H1 (cell line): ENCODE measurements around the gene AFG1L. TPM values are rescaled to one million over a fixed set of nuclear protein-coding genes. Genes with fewer than 3 reads are reported as not detected.

Experiments used
- CTCF ChIA-PET: fragments of 300-600 bp; sonication (Branson Sonifier 250); formaldehyde crosslinking; loops from one replicate; lab custom pipeline; 2021; ENCODE audit not compliant: partially characterized antibody; lab: Charles Lee
- POLR2A ChIA-PET: fragments of 300-600 bp; sonication (Branson Sonifier 250); formaldehyde crosslinking; loops from one replicate; lab custom pipeline; 2021; ENCODE audit warnings: inconsistent platforms; ENCODE audit not compliant: partially characterized antibody; lab: Charles Lee
- DNase-seq, 2 experiments: peaks; one replicate each; pipeline versions ENCODE4 v3.0.0 to v3.0.0-alpha.2; 2010 to 2022; ENCODE audit warnings: low spot score in 2 of 2, low read depth in 1 of 2, mixed read lengths in 1 of 2
- FAIRE-seq: peaks from 2 replicates; lab custom pipeline; 2011; peaks lifted over from hg19 to GRCh38; lab: Jason Lieb, UNC
- H2AFZ ChIP-seq: 2 replicates; pipeline ENCODE4 v1.8.1; 2012; ENCODE audit warnings: low read length, inconsistent platforms
- H2AK5ac ChIP-seq: 2 replicates; pipeline ENCODE4 v1.6.1; 2013; ENCODE audit warnings: low read depth, low read length
- H2BK120ac ChIP-seq: replicated peaks from 2 replicates; pipeline ENCODE3; 2013; ENCODE audit warnings: low read depth, low read length, inconsistent platforms
- H2BK12ac ChIP-seq: 2 replicates; pipeline ENCODE4 v1.6.1; 2013; ENCODE audit warnings: low read depth, low read length
- H2BK15ac ChIP-seq: 2 replicates; pipeline ENCODE4 v1.6.1; 2013; ENCODE audit warnings: low read length
- H2BK20ac ChIP-seq: 2 replicates; pipeline ENCODE4 v1.6.1; 2013; ENCODE audit warnings: low read length
- H2BK5ac ChIP-seq: 2 replicates; pipeline ENCODE4 v1.6.1; 2013; ENCODE audit warnings: low read depth, low read length
- H3K14ac ChIP-seq: 2 replicates; pipeline ENCODE4 v1.6.1; 2013; ENCODE audit warnings: inconsistent platforms; ENCODE audit not compliant: insufficient read length
- H3K18ac ChIP-seq: 2 replicates; pipeline ENCODE4 v1.6.1; 2013; ENCODE audit warnings: low read length; ENCODE audit errors: extremely low read depth
- H3K23ac ChIP-seq: 2 replicates; pipeline ENCODE4 v1.6.1; 2013; ENCODE audit warnings: inconsistent platforms; ENCODE audit not compliant: insufficient read length
- H3K23me2 ChIP-seq: 2 replicates; pipeline ENCODE4 v1.6.1; 2013; ENCODE audit warnings: low read depth, low read length
- H3K27ac ChIP-seq: 2 replicates; pipeline ENCODE4 v1.6.1; 2011; ENCODE audit warnings: low read depth, low read length, inconsistent platforms
- H3K27me3 ChIP-seq, 4 experiments: replicated peaks in 1 of 4; 1 replicate in 1 of 4; 2 replicates in 3 of 4; pipeline versions ENCODE4 v1.6.1 to v1.8.1; 2011 to 2013; ENCODE audit warnings: low read length in 3 of 4, mild to moderate bottlenecking in 3 of 4, inconsistent platforms in 2 of 4, mixed read lengths in 2 of 4, moderate library complexity in 1 of 4; ENCODE audit not compliant: control insufficient read depth in 3 of 4, insufficient read depth in 3 of 4; ENCODE audit errors: extremely low read depth in 1 of 4
- H3K36me3 ChIP-seq, 4 experiments: 2 replicates each; pipeline versions ENCODE4 v1.6.1 to v1.8.1; 2011 to 2013; ENCODE audit warnings: mild to moderate bottlenecking in 4 of 4, low read length in 3 of 4, moderate library complexity in 2 of 4, control low read depth in 1 of 4, inconsistent platforms in 1 of 4; ENCODE audit not compliant: insufficient read depth in 4 of 4, control insufficient read depth in 2 of 4
- H3K4ac ChIP-seq: replicated peaks from 2 replicates; pipeline ENCODE3; 2013; ENCODE audit warnings: low read length, low read depth, mixed read lengths, inconsistent platforms; ENCODE audit not compliant: insufficient read length
- H3K4me1 ChIP-seq, 4 experiments: replicated peaks in 1 of 4; 1 replicate in 1 of 4; 2 replicates in 3 of 4; pipeline versions ENCODE4 v1.6.1 to v1.8.1; 2011 to 2013; ENCODE audit warnings: low read length in 3 of 4, inconsistent platforms in 2 of 4, mixed read lengths in 1 of 4; ENCODE audit not compliant: insufficient read depth in 4 of 4, control insufficient read depth in 3 of 4
- H3K4me2 ChIP-seq, 2 experiments: 2 replicates each; pipeline versions ENCODE4 v1.6.1 to v1.8.1; 2011 to 2013; ENCODE audit warnings: low read depth in 2 of 2, low read length in 2 of 2, control low read depth in 1 of 2, inconsistent platforms in 1 of 2, mild to moderate bottlenecking in 1 of 2; ENCODE audit not compliant: insufficient read depth in 1 of 2
- H3K4me3 ChIP-seq, 4 experiments: fragments of 200-600, 300-600 bp in 1 of 4; sonication (generic), shearing (Covaris generic), sonication (Bioruptor Twin) in 1 of 4; 2 replicates each; pipeline versions ENCODE4 v1.5.1 to v1.8.1; 2011 to 2016; ENCODE audit warnings: low read length in 4 of 4, low read depth in 3 of 4, control low read depth in 2 of 4, inconsistent platforms in 2 of 4, mild to moderate bottlenecking in 2 of 4, mixed read lengths in 1 of 4, moderate library complexity in 1 of 4; ENCODE audit not compliant: insufficient read depth in 2 of 4; ENCODE audit errors: extremely low read depth in 1 of 4
- H3K56ac ChIP-seq: replicated peaks from 2 replicates; pipeline ENCODE3; 2013; ENCODE audit warnings: low read depth, mild to moderate bottlenecking, mixed read lengths, low read length, inconsistent platforms; ENCODE audit not compliant: insufficient read length
- H3K79me1 ChIP-seq: 2 replicates; pipeline ENCODE4 v1.6.1; 2013; ENCODE audit warnings: low read depth, low read length, control low read depth
- H3K79me2 ChIP-seq, 2 experiments: 2 replicates each; pipeline versions ENCODE4 v1.6.1 to v1.8.1; 2012 to 2013; ENCODE audit warnings: low read length in 2 of 2, mild to moderate bottlenecking in 2 of 2, inconsistent platforms in 1 of 2; ENCODE audit not compliant: insufficient read depth in 2 of 2, control insufficient read depth in 1 of 2
- H3K9ac ChIP-seq, 4 experiments: replicated peaks in 1 of 4; 1 replicate in 1 of 4; 2 replicates in 3 of 4; pipeline versions ENCODE4 v1.6.1 to v1.8.1; 2011 to 2013; ENCODE audit warnings: low read depth in 3 of 4, low read length in 3 of 4, control low read depth in 2 of 4, mild to moderate bottlenecking in 2 of 4, moderate library complexity in 2 of 4, inconsistent platforms in 1 of 4; ENCODE audit errors: extremely low read depth in 1 of 4
- H3K9me3 ChIP-seq, 2 experiments: 2 replicates each; pipeline versions ENCODE4 v1.6.1 to v1.8.1; 2012 to 2013; ENCODE audit warnings: mild to moderate bottlenecking in 2 of 2, moderate library complexity in 2 of 2, control low read depth in 1 of 2, inconsistent platforms in 1 of 2, low read depth in 1 of 2, low read length in 1 of 2, mixed read lengths in 1 of 2; ENCODE audit not compliant: insufficient read depth in 2 of 2
- H4K20me1 ChIP-seq, 2 experiments: replicated peaks in 1 of 2; 2 replicates each; pipeline versions ENCODE3 to v1.8.1; 2011 to 2013; ENCODE audit warnings: inconsistent platforms in 2 of 2, low read length in 2 of 2, mild to moderate bottlenecking in 1 of 2; ENCODE audit not compliant: insufficient read depth in 2 of 2, control insufficient read depth in 1 of 2
- H4K5ac ChIP-seq: 2 replicates; pipeline ENCODE4 v1.6.1; 2013; ENCODE audit warnings: low read length, low read depth, mixed read lengths, inconsistent platforms; ENCODE audit not compliant: insufficient read length
- H4K8ac ChIP-seq: 2 replicates; pipeline ENCODE4 v1.8.0; 2013; ENCODE audit warnings: mild to moderate bottlenecking, moderate library complexity, low read length, inconsistent platforms; ENCODE audit not compliant: insufficient read depth; ENCODE audit errors: extremely low read depth
- H4K91ac ChIP-seq: replicated peaks from 2 replicates; pipeline ENCODE3; 2013; ENCODE audit warnings: low read length, mixed read lengths, inconsistent platforms; ENCODE audit not compliant: insufficient read length
- ASH2L ChIP-seq: fragments of 200-600, 300-600 bp; sonication (generic); IDR thresholded peaks from one replicate; pipeline ENCODE4 v1.7.1; 2017; ENCODE audit warnings: low read length
- CEBPB ChIP-seq: IDR thresholded peaks from 2 replicates; pipeline ENCODE4 v1.6.1; 2012; ENCODE audit warnings: low read depth, low read length
- CREB1 ChIP-seq: IDR thresholded peaks from 2 replicates; pipeline ENCODE4 v1.6.1; 2012; ENCODE audit warnings: inconsistent platforms
- EP300 ChIP-seq, 2 experiments: IDR thresholded peaks; 1 replicate in 1 of 2; 2 replicates in 1 of 2; pipeline ENCODE4 v1.6.1; 2011 to 2012; ENCODE audit warnings: low read depth in 2 of 2, low read length in 2 of 2, mild to moderate bottlenecking in 2 of 2, borderline replicate concordance in 1 of 2, inconsistent platforms in 1 of 2, moderate library complexity in 1 of 2
- HDAC6 ChIP-seq: IDR thresholded peaks from one replicate; pipeline ENCODE4 v1.7.1; 2012; ENCODE audit warnings: low read depth, mild to moderate bottlenecking, inconsistent platforms, low read length, moderate library complexity
- KDM1A ChIP-seq: fragments of 200-600, 300-600 bp; sonication (generic); IDR thresholded peaks from 2 replicates; pipeline ENCODE4 v1.7.1; 2016; ENCODE audit warnings: mild to moderate bottlenecking, low read length, borderline replicate concordance
- NANOG ChIP-seq: IDR thresholded peaks from 2 replicates; pipeline ENCODE4 v1.6.1; 2011; ENCODE audit warnings: low read length, low read depth, mild to moderate bottlenecking, inconsistent platforms; ENCODE audit not compliant: insufficient read depth, poor library complexity, severe bottlenecking
- RBBP5 ChIP-seq: IDR thresholded peaks from 2 replicates; pipeline ENCODE4 v1.7.1; 2012; ENCODE audit warnings: low read depth, mild to moderate bottlenecking, inconsistent platforms, low read length, moderate library complexity, borderline replicate concordance
- RXRA ChIP-seq: IDR thresholded peaks from 2 replicates; pipeline ENCODE4 v1.6.1; 2011; ENCODE audit warnings: low read depth, mild to moderate bottlenecking, low read length, moderate library complexity; ENCODE audit not compliant: insufficient read depth
- TEAD4 ChIP-seq: IDR thresholded peaks from 2 replicates; pipeline ENCODE4 v1.6.1; 2012; ENCODE audit warnings: low read depth, low read length, inconsistent platforms, mixed read lengths
- WGBS, 2 experiments: shearing (Covaris generic) in 1 of 2; methylation state at CpG; one replicate each; pipeline versions ENCODE4 v1.1.6 to v1.1.7; 2013 to 2015; ENCODE audit warnings: low lambda C conversion rate in 2 of 2, mixed read lengths in 2 of 2, inconsistent platforms in 1 of 2, low coverage in 1 of 2, missing lambda C conversion rate in 1 of 2; ENCODE audit not compliant: insufficient replicate concordance in 2 of 2, insufficient coverage in 1 of 2, insufficient read length in 1 of 2; ENCODE audit errors: extremely low coverage in 1 of 2, missing lambda C conversion rate in 1 of 2; 5-methylcytosine and 5-hydroxymethylcytosine counted together
- polyA plus RNA-seq, 7 experiments: library from polyadenylated mRNA; depleted of rRNA in 3 of 7; stranded (reverse) in 5 of 7; unstranded in 2 of 7; fragments of >200 nt in 5 of 7; fragments of 200-250 nt in 2 of 7; gene quantifications; 1 replicate in 5 of 7; 2 replicates in 1 of 7; 4 replicates in 1 of 7; pipeline versions ENCODE4 v1.2.1 to v1.2.3, GENCODE V29; 2011 to 2013; ENCODE audit warnings: missing spikeins in 2 of 7, mixed read lengths in 2 of 7
- total RNA-seq: library from RNA; stranded (reverse); fragmentation: NEBNext Ultra II Directional; extraction: Animal tissue kit (Norgen Biotek cat#: 25700); gene quantifications from 2 replicates; pipeline ENCODE4 v1.2.1, GENCODE V29; 2021
- TF ChIP-seq, protein P1 (sequence below): IDR thresholded peaks from 2 replicates; pipeline ENCODE4 v1.6.1; 2011; ENCODE audit warnings: low read depth, mild to moderate bottlenecking, low read length; ENCODE audit not compliant: insufficient read depth

AFG1L gene
- total and polyA plus RNA-seq, 2 of the 8 experiments (the other 6 are each of a cell fraction or from before 2014, with no cell fraction given) = 0.98 to 5.7 TPM

DNA sequence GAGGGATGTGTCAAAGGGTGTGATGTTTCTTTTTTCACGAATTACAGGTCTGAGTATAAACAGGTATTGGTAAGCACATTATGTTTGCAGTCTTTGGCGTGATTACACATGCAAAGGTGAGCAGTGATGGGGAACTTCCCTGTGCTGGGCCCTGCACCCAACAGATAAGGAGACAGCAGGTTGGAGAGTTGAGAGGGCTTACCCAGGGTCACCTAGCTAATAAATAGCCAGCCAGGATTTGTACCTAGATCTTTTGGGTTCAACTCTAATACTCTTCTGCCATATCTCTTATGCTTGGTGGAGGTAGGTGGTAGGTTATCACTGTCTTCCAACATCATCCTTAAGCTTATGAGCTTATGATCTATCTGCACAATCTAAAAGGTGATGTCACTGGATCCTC lies 46.5 kb downstream of the AFG1L start:
- H4K20me1 ChIP-seq = no peaks in the 10 kb centered on the region
- H3K4me2 ChIP-seq = no peak overlapping the region
- FAIRE-seq = no peak
- no peak overlapping the region for H2BK15ac ChIP-seq
- no peak overlapping the region for H3K14ac ChIP-seq
- no peak overlapping the region for H2BK5ac ChIP-seq
- H3K4me1 ChIP-seq = no peaks in the 10 kb centered on the region
- H3K56ac ChIP-seq = no peak overlapping the region
- no peak overlapping the region for H3K27ac ChIP-seq
- no peak overlapping the region for H3K23ac ChIP-seq
- no peak overlapping the region for H3K9ac ChIP-seq
- H2BK12ac ChIP-seq = no peak overlapping the region
- no peaks in the 10 kb centered on the region; the same call in 1 of the 2 replicates for H3K23me2 ChIP-seq
- no peak overlapping the region for H2BK120ac ChIP-seq
- POLR2A ChIA-PET = no interaction called here
- H3K36me3 ChIP-seq = no peaks in the 10 kb centered on the region
- H4K8ac ChIP-seq = no peak overlapping the region
- 84% methylated on average over 2 of the region's 2 CpGs; no CpG with 5 or more reads in 1 of the 2 experiments for WGBS, 2 experiments
- no peak for DNase-seq
- H4K5ac ChIP-seq = no peak overlapping the region
- H4K91ac ChIP-seq = no peak overlapping the region
- no peak overlapping the region for H2AFZ ChIP-seq
- no peaks in the 10 kb centered on the region for H3K9me3 ChIP-seq
- H3K18ac ChIP-seq = no peak overlapping the region
- H3K4ac ChIP-seq = no peak overlapping the region
- H3K79me2 ChIP-seq = no peaks in the 10 kb centered on the region
- CTCF ChIA-PET = no interaction called here
- no peaks in the 10 kb centered on the region for H3K27me3 ChIP-seq
- H3K79me1 ChIP-seq = no peaks in the 10 kb centered on the region
- H2AK5ac ChIP-seq = no peak overlapping the region
- H3K4me3 ChIP-seq = no peak overlapping the region
- H2BK20ac ChIP-seq = no peak overlapping the region
- TF ChIP-seq TEAD4 (no peak), EP300 (IDR thresholded peaks at IDR 0.05; ENCODE audit: borderline replicate concordance in 1 of 2, low read depth in 2 of 2, low read length in 2 of 2) (no peak), KDM1A (no peak), HDAC6 (no peak), CEBPB (no peak), RBBP5 (no peak), CREB1 (no peak), NANOG (no peak), ASH2L (no peak), RXRA (no peak)
- TF ChIP-seq, protein P1, sequence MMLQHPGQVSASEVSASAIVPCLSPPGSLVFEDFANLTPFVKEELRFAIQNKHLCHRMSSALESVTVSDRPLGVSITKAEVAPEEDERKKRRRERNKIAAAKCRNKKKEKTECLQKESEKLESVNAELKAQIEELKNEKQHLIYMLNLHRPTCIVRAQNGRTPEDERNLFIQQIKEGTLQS = no peak
